NCI-H146 treated with DMSO at 0.1 percent for 48 hours (cell line): ENCODE results near the gene TOR1A.
"Not testable (repeated sequence)": the region's sequence is repeated elsewhere in the genome, so short reads cannot be mapped to it uniquely, and the experiment has no call there.

Experiments used
- DNase-seq: peaks from one replicate; lab custom pipeline; 2025; ENCODE audit not compliant: unreplicated experiment; lab: John Stamatoyannopoulos, UW

TOR1A gene

DNA sequence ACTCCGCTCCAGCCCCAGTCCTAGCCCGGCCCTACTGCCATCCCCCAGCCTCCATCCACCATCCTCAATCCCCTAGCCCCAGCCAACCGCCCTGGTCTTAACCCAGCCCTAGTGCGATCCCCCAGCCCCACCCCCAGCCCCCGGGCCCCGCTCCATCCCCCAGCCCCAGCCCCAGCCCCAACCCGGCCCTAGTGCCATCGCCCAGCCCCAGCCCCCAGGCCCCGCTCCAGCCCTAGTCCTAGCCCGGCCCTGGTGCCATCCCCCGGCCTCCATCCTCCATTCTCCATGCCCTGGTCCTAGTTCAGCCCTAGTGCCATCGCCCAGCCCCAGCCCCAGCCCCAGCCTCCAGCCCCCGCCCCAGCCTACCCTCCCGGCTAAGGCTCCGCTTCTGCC is 398 bp downstream of the TOR1A start:
- DNase-seq: no peak

DNA sequence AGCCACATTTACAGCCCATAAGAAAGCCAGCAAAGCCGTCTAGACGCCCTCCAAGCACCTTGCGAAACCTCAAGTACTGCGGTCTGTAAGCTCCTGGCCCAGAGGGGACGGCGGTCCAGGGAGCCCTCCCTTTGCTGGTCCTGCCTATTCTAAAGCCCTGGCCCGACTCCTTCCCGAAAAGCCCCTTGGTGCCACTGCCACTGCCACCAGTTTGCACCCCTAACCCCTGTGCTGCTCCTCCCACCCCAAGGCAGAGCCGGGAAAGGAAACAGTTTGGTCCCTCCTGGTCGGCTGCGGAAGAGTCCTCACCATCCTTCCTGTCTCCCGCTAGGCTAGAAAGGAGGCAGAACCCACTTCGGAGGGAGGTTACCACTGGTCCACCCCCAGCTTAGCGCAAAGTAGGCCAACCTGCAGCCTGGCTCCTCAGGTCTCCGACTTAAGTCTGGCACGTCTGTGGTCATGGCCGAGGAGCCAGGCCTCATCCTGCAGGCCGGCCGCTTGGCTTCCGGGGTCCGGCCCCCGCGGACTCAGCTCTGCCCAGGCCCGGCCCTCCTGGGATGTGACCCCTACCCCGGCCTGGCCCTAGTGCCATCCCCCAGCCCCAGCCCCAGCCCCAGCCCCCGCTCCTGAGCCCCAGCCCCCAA is 916 bp downstream of the TOR1A start:
- no peak for DNase-seq

DNA sequence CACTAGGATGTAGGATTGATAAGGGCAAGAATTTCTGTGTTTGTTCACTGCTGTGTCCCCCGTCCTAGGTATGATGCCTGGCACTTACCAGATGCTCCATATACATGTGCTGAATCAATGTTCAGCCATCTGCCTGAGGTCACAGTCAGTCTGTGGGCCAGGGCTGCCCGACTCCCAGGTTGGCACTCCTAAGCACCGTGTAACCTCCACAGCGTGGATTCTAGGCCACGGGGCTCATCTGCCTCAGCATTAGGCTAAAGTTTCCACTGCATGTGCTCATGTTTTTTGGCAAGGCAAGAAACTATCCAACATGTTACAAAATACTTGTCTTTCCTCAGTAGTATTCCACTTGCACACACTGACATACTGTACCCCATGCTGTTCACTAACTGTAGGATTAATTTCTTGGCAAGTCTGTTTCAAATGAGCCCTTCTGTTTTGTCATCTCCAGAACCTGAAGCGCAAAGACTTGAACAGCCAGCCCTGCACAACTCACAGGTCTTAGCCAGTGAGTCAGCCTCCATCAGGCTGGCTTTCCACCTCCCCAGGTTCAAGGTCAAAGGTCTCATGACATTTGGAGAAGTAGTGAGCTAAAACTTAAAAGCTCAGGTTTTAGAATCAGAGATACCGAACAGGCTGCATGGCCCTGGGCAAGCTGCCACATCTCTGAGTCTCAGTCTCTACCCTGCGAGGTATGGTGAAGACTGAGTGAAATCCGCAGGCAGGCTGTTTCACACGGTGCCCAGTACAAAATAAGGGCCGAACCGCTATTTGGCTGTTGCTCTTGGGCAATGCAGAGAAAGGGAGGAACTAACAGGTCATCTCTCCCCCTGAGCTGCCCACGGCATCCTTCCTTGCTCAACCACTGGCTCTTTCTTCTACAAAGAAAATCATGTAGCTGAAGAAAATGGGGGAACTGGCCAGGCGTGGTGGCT is 7.2 kb downstream of the TOR1A start:
- no peak for DNase-seq

DNA sequence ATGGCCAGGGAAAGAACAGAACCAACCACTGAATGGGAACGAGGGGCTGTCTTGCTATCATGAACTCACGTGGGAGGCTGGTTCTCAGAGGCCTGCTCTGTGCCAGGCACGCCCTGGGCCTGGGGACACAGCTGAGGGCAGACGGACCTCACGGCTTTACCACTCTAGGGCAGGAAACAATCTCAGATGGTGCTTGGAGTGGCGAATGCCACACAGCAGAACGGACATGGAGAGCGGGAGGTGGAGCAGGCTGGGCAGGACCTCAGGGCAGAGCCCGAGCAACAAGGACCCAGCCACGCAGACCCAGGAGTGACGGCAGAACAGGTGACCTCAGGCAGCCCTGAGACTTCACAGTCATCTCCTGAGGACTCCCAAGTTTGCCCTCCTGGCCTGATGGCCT is 8.7 kb downstream of the TOR1A start:
- DNase-seq: no peak

DNA sequence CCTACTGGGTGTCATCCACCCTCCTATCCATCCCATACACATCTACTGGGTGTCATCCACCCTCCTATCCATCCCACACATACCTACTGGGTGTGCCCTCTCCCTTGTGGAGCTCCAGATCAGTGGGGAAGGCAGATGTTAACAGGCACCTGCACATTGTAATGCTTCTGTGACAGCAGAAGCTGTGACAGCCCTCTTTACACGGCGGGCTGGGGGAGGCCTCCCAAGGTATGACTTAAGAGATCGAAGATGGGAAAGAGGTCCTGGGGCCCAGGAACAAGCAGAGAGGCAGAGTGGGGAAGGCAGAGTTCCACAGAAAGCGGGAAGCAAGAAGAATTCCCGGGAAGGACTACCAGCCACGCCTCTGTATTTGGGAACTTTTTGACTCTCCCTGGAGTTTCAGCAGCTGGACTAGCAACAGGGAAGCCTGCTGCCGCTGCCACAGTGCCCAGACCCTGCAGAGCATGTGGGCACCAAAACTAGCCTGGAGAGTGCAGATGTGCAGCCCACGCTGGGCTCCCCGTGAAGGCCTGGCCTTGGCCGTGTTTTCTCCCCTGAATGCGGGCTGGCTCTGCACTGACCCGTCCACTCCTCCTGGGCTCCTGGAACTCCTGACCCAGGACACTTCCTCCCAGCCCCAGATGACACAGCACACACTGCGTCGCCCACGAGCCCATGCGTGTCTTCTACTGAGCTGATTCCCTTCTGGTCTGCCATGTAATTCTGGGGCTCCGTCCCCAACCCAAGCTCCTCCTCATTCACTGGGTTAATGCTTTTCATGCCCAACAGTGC is 9.3 kb downstream of the TOR1A start:
- DNase-seq: no peak

DNA sequence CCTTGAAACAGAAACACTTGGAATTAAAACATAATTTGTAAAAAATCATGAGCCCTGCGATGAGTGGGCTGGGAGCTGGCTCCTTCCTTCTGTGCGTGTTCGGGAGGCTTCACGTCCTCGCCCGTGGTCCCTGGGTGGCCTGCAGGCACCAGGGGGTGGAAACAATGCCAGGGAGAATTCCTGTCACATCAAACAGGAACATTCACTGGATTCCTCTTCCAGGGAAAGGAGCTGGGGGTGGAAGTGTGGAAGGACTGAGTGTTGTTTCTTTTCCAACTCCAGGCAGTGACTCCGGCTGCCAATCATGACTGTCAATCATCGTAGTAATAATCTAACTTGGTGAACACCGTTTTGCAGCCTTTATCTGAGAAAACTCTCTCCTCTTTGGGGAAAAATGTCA is 10.3 kb downstream of the TOR1A start:
- DNase-seq: no peak

DNA sequence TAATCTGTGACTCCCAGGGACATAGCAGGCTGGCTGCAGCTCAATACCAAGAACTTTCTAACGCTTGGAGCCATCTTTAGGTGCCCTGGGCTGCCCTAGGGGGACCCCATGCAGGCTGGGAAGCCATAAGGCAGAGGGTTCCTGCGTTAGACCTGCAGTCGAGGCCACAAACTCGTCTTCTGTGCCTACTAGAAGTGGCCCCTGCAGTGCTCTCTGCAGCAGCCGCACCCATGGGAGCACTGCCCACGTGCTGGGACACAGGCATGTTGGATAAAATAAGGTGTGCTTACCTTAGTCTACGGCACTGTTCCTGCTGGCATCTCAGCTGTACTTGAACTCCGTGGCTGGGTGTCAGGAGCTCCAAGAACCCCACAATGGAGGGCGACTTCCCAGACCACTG is 11.6 kb downstream of the TOR1A start:
- no peak for DNase-seq

DNA sequence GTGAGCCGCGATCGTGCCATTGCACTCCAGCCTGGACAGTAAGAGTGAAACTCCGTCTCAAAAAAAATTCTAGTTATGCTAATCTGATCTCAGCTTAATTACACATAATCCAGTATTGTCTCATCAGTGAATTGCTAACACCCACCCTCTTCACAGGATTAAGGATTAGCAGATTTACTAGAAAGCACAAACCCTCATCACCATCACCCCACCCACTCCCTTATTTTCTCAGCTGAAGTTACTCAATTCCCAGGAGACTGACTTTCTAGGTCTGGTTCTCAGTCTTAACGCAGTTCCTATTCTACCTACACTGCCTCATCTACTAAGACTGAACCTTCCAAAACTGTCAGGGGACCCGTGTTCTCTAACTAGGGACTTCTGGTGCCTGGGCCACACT is 12.0 kb downstream of the TOR1A start:
- DNase-seq: no peak

DNA sequence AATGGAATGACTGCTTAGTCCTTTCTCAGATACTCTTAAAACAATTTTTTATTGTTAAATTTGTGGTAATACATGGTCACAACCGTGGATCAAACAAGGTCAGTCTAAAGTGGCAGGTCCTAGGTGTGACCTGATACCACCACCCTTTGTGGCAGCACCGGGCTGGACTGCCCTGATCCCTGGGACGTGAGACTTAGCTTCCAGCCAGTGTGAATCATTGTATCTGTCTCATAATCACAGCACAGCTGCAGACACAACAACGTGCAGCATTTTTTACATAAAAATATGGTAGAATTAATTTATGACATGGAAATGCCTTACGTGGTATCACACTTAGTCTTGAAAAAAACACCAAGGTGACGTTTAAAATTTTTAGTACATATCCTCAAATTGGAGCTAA is 13.1 kb downstream of the TOR1A start:
- no peak for DNase-seq

DNA sequence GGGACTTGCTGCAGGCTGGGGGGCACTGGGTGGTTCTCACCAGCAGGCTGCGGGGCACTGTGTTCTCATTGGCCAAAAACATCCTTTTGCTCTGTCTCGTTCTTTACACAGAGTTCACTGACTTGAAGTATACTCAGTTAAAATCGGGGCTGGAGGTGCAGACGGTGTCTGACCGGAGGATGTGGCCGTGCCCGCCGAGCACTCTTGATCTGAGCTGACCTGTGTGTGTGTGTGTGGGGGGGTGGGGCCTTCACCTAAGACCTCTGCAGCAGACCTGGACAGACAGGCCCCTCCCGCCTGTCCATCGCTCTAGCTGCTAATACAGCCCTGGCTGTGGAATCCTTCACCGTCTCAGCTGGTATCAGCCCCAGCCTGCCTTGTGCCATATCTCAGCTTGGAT is 13.8 kb downstream of the TOR1A start:
- DNase-seq: no peak

DNA sequence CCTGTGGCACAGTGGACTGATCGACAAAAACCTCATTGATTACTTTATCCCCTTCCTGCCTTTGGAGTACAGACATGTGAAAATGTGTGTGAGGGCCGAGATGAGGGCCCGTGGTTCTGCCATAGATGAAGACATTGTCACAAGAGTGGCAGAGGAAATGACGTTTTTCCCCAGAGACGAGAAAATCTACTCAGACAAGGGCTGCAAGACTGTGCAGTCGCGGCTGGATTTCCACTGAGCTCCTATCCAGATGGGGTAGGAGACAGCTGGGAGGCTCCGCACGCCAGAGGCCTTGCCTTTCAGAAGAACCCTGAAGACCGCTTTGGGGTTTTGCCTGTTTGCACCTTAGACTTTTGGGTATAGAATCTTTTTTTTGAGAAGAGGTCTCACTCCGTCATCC is 14.6 kb downstream of the TOR1A start:
- DNase-seq: no peak

DNA sequence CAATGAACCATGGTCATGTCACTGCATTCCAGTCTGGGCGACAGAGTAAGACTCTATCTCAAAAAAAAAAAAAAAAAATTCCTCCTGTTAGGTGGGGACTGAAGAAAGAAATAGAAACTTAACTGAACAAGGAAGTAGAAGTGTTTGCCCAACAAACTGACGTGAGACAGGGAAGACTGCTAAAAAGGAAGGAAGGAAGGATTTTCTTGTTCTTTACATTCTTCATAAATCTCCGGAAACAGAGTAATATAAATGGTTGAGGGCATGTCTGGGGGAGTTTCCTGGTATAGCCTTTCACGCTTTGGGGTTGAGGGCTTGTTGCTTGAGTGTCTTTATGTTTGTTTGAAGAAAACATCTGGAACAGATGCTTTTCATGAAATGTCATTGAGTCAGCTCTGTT is 17.9 kb downstream of the TOR1A start:
- no peak for DNase-seq

DNA sequence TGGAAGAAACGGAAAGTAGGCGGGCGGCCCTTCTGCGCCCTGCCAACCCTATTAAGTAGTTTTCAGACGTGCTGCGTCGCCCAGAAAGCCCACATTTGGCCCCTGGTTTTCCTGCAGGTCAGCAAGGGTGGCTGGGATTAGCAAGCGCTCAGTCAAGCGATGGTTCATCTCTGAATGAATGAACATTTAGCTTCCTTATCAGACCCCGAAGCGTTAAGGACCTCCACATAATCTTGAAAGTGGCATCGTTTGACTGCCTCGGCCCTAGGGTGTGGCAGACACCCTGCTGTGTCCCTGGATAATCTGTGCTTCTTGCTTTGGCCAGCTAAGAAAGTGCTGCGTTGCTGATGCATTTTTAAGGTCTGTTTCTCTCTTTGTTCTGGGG is 20.3 kb downstream of the TOR1A start:
- no peak for DNase-seq

DNA sequence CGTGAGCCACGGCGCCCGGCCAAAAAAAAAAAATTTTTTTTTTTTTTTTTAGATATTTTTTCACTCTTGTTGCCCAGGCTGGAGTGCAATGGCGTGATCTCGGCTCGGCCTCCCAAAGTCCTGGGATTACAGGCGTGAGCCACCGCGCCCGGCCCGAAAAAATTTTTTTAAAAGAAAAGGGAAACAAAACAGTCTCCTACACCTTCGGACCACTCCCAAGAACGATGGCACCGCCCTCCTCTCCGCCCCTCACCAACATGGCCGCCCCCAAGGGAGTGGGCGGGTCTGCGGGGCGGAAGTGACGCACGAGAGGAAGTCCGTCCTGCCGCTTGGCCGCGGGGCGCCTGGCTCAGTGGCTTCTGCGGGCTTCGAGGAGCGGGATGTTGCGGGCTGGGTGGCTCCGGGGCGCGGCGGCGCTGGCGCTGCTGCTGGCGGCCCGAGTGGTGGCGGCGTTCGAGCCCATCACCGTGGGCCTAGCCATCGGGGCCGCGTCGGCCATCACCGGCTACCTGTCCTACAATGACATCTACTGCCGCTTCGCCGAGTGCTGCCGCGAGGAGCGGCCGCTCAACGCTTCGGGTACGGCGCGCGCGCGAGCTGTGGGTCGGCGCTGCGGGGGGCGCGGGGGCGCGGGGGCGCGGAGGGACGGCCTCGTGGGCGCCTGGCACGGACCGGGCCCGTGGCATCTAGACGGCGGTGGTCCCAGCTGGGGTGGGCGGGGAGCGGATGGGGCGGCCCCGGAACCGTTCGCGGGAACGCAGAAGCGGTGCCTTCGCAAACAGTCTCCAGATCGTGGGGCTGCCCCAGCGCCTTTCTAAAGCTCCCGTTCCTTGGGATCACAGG is 20.9 kb downstream of the TOR1A start, which contains the start of gene TOR1B:
Gene TOR1B, plus strand, starts transcription at position 352 of the 843 bp plus-strand sequence. Its CDS starts 29 bp downstream, at position 381.
- DNase-seq: peak; percentile 62

DNA sequence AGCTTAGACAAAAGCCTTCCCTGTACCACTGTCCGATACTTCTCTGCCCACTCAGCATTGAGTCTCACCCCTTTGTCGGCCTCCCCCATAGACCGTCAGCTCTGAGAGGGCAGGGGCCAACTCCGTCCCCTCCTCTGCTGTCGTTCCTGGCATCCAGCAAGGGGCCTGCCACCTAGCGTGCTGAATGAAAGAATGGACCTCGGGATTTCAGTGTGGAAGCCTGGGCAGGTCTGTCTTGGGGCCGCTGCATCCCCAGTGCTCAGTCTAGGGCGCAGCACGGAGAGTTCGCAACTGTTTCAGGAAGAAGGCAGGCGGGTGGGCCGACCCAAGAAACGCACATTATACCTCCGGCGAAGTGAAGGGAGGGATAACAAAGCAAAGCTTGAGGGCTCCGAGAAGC is 22.4 kb downstream of the TOR1A start:
- DNase-seq: no peak

DNA sequence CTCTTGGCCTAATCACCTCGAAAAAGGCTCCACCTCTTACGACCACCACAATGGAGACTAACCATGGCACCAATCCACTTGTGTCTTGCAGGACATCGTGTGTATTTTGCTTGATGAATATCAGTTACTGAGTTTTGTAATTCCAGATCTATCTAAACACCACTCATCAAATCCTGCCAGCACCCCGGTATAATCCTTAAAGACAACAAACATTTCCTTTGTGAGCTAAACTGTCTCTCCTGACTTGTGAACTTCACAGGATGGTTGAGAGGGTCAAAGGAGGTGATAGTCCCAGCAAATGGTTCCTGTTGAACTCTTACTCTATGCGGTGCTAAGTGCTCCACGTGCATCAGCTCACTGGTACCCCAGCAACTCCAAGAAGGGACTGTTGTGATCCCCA is 25.0 kb downstream of the TOR1A start:
- DNase-seq: no peak

DNA sequence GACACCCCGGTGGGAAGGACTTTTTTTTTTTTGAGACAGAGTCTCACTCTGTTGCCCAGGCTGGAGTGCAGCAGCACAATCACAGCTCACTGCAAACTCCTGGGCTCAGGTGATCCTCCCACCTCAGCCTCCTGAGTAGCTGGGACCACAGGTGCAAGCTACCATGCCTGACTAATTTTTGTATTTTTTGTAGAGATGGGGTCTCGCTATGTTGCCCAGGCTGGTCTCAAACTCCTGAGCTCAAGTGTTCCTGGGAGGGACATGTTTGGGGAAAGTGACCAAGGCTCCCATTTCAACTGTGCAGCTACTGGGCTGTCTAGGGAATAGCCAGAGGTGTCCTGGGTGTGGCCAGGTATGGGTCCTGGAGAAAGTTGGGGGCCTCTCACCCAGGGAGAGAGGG is 27.9 kb downstream of the TOR1A start:
- DNase-seq: not testable (repeated sequence)

DNA sequence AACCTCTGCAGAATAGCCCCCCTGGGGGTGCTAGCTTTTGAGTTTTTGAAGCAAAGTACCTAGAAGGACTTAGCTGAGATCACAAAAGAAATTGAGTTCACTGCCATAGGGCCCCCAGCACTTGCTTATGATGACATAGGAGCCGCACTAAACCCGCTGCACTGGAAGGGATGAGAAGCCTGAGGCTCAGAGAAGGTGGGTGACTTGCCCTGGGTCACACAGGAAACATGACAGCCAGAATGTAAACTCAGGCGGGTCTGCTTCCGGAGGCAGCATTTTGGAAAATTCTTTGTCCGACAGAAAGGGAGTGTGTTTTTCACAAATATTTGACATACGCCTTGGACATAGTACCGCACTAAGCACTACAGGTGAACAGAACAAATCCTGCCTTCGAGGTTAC is 29.4 kb downstream of the TOR1A start:
- DNase-seq: no peak

DNA sequence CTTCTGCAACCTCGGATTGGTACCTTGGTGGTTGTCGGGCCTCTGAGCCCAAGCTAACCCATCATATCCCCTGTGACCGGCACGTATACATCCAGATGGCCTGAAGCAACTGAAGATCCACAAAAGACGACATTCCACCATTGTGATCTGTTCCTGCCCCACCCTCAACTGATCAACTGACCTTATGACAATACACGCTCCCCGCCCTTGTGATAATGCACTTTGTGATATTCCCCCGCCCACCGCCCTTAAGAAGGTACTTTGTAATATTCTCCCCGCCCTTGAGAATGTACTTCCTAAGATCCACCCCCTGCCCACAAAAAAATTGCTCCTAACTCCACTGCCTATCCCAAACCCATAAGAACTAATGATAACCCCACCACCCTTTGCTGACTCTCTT is 37.5 kb downstream of the TOR1A start:
- DNase-seq: no peak

DNA sequence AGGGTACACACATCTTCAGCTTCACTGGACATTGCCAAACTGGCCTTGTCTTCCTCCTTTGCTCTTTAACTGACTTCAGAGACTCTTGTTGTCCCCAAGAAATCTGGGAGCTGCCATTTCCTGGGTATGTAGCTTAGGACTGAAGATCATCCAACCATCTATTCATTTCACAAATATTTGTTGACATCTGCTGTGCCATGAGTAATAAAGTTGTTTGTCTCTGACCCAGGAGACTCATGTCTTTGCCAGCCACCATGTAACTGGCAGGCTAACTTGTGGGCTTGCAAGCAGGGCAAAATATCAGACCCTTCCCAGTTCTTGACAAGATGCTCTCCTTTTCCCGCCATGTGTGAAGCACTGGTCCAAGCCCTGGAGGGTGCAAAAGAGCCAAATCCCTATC is 38.1 kb downstream of the TOR1A start:
- no peak for DNase-seq

DNA sequence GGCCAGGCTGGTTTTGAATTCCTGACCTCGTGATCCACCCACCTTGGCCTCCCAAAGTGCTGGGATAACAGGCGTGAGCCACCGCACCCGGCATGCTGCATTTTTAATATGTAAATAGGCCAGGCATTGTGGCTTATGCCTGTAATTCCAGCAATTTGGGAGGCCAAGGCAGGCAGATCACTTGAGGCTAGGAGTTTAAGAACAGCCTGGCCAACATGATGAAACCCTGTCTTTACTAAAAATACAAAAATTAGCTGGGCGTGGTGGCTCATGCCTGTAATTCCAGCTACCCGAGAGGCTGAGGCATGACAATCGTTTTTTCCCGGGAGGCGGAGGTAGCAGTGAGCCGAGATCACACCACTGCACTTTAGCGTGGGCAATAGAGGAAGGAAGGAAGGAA is 39.0 kb downstream of the TOR1A start:
- not testable (repeated sequence) for DNase-seq
